HG03159 (cell line): ENCODE results near the gene CTBP1.

Experiments used
- ATAC-seq: cut with Tn5 transposase; IDR thresholded peaks from one replicate; pipeline ENCODE4 v1.9.1; 2021; ENCODE audit warnings: mild to moderate bottlenecking, moderate library complexity; ENCODE audit not compliant: unreplicated experiment

CTBP1 gene

GRCh38 chr4:1225272-1226143, 23.4 kb downstream of the CTBP1 start:
- ATAC-seq = no peak

- no peak for ATAC-seq
Measured at GRCh38 chr4:1223841-1224809, 24.8 kb downstream of the CTBP1 start.

- ATAC-seq = no peak
Measured at GRCh38 chr4:1222938-1223690, 25.8 kb downstream of the CTBP1 start.

- ATAC-seq = no peak
Measured at GRCh38 chr4:1222036-1222789, 26.7 kb downstream of the CTBP1 start.

GRCh38 chr4:1221155-1221870, 27.6 kb downstream of the CTBP1 start:
- ATAC-seq = no peak

GRCh38 chr4:1220566-1220965, 28.4 kb downstream of the CTBP1 start:
- no peak for ATAC-seq

GRCh38 chr4:1219566-1219950, 29.4 kb downstream of the CTBP1 start:
- ATAC-seq = no peak

- peak; percentile 69 for ATAC-seq
Measured at GRCh38 chr4:1218634-1219565, 30.0 kb downstream of the CTBP1 start.

GRCh38 chr4:1217366-1217765, 31.6 kb downstream of the CTBP1 start:
- no peak for ATAC-seq

- ATAC-seq = no peak
Measured at GRCh38 chr4:1216869-1217294, 32.0 kb downstream of the CTBP1 start.

GRCh38 chr4:1216076-1216614, 32.8 kb downstream of the CTBP1 start:
- ATAC-seq = no peak

GRCh38 chr4:1215141-1216075, 33.5 kb downstream of the CTBP1 start:
- ATAC-seq = peak; percentile 49

- ATAC-seq = no peak
Measured at GRCh38 chr4:1214101-1215095, 34.5 kb downstream of the CTBP1 start.

GRCh38 chr4:1213336-1213995, 35.5 kb downstream of the CTBP1 start:
- no peak for ATAC-seq

- ATAC-seq = no peak
Measured at GRCh38 chr4:1212546-1213335, 36.2 kb downstream of the CTBP1 start.
